Measurements from ENCODE around the gene ABCE1. TPM values are rescaled to one million over a fixed set of nuclear protein-coding genes. Genes with fewer than 3 reads are reported as not detected.
A peak's percentile ranks its signal among the peaks of the same experiment; 100 is the strongest.

The ABCE1 gene
- total and polyA plus RNA-seq, 8 donors: 35.1 to 91.9 (median 78.6) TPM

DNA sequence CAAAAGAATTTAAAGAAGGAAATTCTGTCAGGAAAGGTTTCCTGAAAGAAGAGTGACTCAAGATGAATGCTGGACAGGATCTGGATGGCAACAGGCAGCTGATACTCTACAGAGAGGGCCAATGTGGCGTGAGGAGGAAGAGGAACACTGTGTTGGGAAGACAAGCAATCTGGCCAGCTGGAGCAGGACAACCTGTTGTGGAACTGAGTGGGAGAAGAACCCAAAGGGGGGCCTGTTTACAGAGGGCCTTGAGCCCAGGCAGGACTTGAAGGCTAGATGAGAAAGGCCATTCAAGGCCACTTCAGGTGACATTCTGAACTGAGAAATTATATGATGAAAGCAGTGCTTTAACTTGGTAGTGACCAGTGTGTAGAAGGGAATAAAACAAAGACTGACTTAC, 73.8 kb downstream of the ABCE1 start:
- peak; percentile 66 for ATAC-seq
- Histone ChIP-seq H3K4me3 (no peak overlapping the region), H3K27me3 (no peaks in the 10 kb centered on the region), H3K27ac (no peak overlapping the region), H3K4me1 (peaks cover 2 to 32% of the 10 kb centered on the region in 2 donors), H3K36me3 (peaks cover 0 to 51% of the 10 kb centered on the region in 2 donors), H3K9me3 (no peaks in the 10 kb centered on the region)
- intact Hi-C loops (cut with DNase I): no loop called here
- DNase-seq: no peak
- TF ChIP-seq, protein P1, sequence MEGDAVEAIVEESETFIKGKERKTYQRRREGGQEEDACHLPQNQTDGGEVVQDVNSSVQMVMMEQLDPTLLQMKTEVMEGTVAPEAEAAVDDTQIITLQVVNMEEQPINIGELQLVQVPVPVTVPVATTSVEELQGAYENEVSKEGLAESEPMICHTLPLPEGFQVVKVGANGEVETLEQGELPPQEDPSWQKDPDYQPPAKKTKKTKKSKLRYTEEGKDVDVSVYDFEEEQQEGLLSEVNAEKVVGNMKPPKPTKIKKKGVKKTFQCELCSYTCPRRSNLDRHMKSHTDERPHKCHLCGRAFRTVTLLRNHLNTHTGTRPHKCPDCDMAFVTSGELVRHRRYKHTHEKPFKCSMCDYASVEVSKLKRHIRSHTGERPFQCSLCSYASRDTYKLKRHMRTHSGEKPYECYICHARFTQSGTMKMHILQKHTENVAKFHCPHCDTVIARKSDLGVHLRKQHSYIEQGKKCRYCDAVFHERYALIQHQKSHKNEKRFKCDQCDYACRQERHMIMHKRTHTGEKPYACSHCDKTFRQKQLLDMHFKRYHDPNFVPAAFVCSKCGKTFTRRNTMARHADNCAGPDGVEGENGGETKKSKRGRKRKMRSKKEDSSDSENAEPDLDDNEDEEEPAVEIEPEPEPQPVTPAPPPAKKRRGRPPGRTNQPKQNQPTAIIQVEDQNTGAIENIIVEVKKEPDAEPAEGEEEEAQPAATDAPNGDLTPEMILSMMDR (IDR thresholded peaks at IDR 0.05): no peak

DNA sequence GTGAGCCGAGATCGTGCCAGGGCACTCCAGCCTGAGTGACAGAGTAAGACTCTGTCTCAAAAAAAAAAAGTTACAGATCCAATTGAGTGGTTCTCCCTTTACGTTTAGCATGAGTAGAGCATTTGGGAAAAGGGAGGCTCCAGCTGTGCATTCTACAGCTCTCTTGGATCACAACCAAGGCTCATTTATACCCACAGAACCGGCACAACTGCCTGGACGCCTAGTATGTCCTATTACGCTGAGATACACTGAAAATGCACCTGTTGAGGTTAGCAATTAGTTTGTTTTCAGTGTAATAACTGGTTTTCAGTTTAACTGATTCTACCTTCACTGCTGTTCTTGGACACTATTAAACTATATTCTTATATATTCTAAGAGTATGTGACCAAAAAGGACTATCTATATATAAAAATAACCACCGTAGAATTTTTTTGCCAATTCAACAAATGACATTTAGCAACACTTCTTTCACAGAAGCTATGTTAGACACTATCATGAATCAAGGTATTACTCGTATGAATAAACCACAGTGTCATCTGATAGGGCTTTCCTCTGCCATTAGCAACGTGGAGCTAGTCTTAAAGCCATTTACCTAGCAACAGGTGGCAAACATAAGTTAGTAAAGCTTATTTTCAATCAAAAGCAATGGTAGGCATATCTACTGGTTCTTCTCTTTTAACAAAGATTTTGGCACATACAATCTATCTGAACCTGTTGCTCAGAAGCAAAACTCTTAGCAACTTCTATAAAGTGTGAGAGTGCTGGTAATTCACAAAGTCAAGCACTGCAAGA, 78.7 kb downstream of the ABCE1 start:
- no peaks in the 10 kb centered on the region for H3K9me3 ChIP-seq
- no peak for ATAC-seq
- H3K36me3 ChIP-seq: peaks cover 0 to 19% of the 10 kb centered on the region in 2 donors
- H3K27me3 ChIP-seq: no peaks in the 10 kb centered on the region
- intact Hi-C loops (cut with DNase I): no loop called here
- H3K27ac ChIP-seq: peak overlapping the region; percentile 98 to 99
- H3K4me3 ChIP-seq: peak overlapping the region in 1 of 2 donors; percentile 80
- peak in 1 of 4 donors; percentile 11 for DNase-seq
- peaks cover 6 to 55% of the 10 kb centered on the region in 2 donors for H3K4me1 ChIP-seq
- TF ChIP-seq, protein P1 (IDR thresholded peaks at IDR 0.05): no peak

- Histone ChIP-seq H3K36me3 (peaks cover 0 to 15% of the 10 kb centered on the region in 2 donors), H3K27me3 (no peaks in the 10 kb centered on the region), H3K27ac (peak overlapping the region; percentile 98 to 99), H3K9me3 (no peaks in the 10 kb centered on the region), H3K4me1 (peaks cover 6 to 55% of the 10 kb centered on the region in 2 donors), H3K4me3 (peak overlapping the region; percentile 61 to 80)
- DNase-seq (peak in 2 of 4 donors; percentile 10 to 37), ATAC-seq (no peak)
- TF ChIP-seq, protein P1 (IDR thresholded peaks at IDR 0.05): no peak
- intact Hi-C loops (cut with DNase I): no loop called here
These were observed 79.4 kb downstream of the ABCE1 start for GRCh38 chr4:145177511-145177905.

GRCh38 chr4:145177906-145178538, 79.9 kb downstream of the ABCE1 start:
- H3K4me1 ChIP-seq: peaks cover 6 to 55% of the 10 kb centered on the region in 2 donors
- TF ChIP-seq, protein P1 (IDR thresholded peaks at IDR 0.05): no peak
- peaks cover 0 to 12% of the 10 kb centered on the region in 2 donors for H3K36me3 ChIP-seq
- intact Hi-C loops (cut with DNase I): no loop called here
- DNase-seq (peak in 1 of 4 donors; percentile 17), ATAC-seq (peak; percentile 2)
- H3K4me3 ChIP-seq: peak overlapping the region; percentile 61 to 80
- H3K27me3 ChIP-seq: no peaks in the 10 kb centered on the region
- H3K9me3 ChIP-seq: no peaks in the 10 kb centered on the region
- peak overlapping the region; percentile 98 to 99 for H3K27ac ChIP-seq

DNA sequence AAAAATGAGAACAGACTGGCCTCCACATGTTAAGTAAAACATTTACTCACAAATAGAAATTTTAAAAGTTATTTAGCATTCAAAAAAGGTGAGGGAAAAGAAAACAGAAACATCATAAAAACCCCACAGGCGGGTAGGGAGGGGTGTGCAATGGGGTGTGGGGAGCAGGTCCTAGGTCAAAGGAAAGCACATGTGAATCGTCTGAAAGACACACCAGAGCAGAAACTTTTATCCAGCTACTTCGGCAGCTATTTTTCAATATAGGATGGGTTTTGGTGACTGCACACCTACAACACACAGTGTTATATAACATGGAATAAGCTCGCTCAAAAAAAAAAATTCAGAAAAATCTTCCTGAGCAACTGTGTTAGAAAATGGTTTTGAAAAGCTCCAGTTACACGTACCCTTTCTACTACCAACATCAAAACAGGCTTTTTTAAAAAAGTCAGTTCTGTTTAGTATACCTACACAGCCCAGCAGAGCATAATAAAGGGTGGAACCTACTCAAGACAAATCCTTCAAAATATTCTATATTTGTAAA, 80.7 kb downstream of the ABCE1 start:
- intact Hi-C loops (cut with DNase I): no loop called here
- DNase-seq (no peak), ATAC-seq (peak; percentile 2)
- TF ChIP-seq, protein P1 (IDR thresholded peaks at IDR 0.05): no peak
- Histone ChIP-seq H3K4me1 (peaks cover 6 to 50% of the 10 kb centered on the region in 2 donors), H3K27me3 (no peaks in the 10 kb centered on the region), H3K27ac (peak overlapping the region; percentile 98 to 99), H3K9me3 (no peaks in the 10 kb centered on the region), H3K36me3 (peaks cover 0 to 5% of the 10 kb centered on the region in 2 donors), H3K4me3 (peak overlapping the region; percentile 61 to 80)
